ENCODE data around the gene AKAP13.

- TF ChIP-seq GATA2 (IDR thresholded peaks at IDR 0.05; ENCODE audit: low read depth, low read length) = no peak
- TF ChIP-seq GATA3 (IDR thresholded peaks at IDR 0.05; ENCODE audit: low read depth, low read length) = no peak
Measured at GRCh38 chr15:85761635-85762034, 381.2 kb downstream of the AKAP13 start.
